ENCODE measurements around the gene EIF1.

DNA sequence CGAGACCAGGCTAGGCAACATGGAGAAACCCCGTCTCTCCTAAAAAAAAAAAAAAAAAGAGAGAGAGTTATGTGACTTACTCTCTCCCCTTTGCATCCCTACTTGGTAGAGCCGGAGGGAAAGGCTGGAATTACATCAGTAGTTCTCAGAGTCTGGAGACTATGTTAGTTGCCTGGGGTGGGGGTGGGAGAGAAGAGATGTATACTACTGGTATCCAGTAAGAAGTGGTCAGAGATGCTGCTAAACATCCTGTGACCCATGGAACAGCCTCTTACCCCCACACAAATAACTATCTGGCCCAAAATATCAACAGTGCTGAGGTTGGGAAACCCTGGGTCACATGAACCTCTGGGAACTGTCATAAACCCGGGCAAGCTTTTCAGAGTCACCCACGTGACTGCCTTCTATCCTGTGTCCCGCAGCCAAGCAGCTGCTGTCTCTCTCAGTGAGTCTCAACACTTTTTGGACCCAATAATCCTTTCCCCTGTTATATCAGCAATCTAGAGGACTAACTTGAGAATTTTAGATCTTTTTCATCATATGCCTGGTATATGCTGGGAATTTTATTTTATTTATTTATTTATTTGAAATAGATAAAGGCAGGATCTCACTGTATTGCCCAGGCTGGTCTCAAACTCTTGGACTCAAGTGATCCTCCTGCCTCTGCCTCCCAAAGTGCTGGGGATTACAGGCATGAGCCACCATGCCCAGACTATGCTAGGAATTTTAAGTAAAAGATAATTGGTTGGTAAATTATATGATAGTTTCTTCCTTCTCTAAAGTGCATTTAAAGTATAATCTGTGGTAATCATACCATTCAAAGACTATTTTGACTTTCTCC, 8.7 kb downstream of the EIF1 start:
- TF ChIP-seq GATA3 (IDR thresholded peaks at IDR 0.05; ENCODE audit: low read depth, low read length): no peak
- TF ChIP-seq GATA2 (IDR thresholded peaks at IDR 0.05; ENCODE audit: low read depth, low read length): no peak

All from SH-SY5Y (cell line).